ENCODE data around the gene PUS3.
A peak's percentile ranks its signal among the peaks of the same experiment; 100 is the strongest.

The PUS3 gene

GRCh38 chr11:125941267-125941618, 38.2 kb upstream of the PUS3 start:
- no peak for DNase-seq (ENCODE audit: low spot score)

- DNase-seq (ENCODE audit: low spot score) = no peak
Measured at GRCh38 chr11:125940145-125940544, 37.1 kb upstream of the PUS3 start.

- no peak for DNase-seq (ENCODE audit: low spot score)
Measured at GRCh38 chr11:125939081-125939521, 36.1 kb upstream of the PUS3 start.

GRCh38 chr11:125938418-125938817, 35.4 kb upstream of the PUS3 start:
- DNase-seq (ENCODE audit: low spot score) = no peak

GRCh38 chr11:125935618-125936199, 32.7 kb upstream of the PUS3 start:
- DNase-seq (ENCODE audit: low spot score) = no peak

- no peak for DNase-seq (ENCODE audit: low spot score)
Measured at GRCh38 chr11:125935056-125935455, 32.0 kb upstream of the PUS3 start.

- no peak for DNase-seq (ENCODE audit: low spot score)
Measured at GRCh38 chr11:125934473-125934872, 31.5 kb upstream of the PUS3 start.

GRCh38 chr11:125933030-125933813, 30.2 kb upstream of the PUS3 start:
- no peak for DNase-seq (ENCODE audit: low spot score)

GRCh38 chr11:125932301-125932700, 29.3 kb upstream of the PUS3 start:
- no peak for DNase-seq (ENCODE audit: low spot score)

GRCh38 chr11:125931668-125932067, 28.7 kb upstream of the PUS3 start:
- no peak for DNase-seq (ENCODE audit: low spot score)

GRCh38 chr11:125931116-125931515, 28.1 kb upstream of the PUS3 start:
- no peak for DNase-seq (ENCODE audit: low spot score)

- no peak for DNase-seq (ENCODE audit: low spot score)
Measured at GRCh38 chr11:125930076-125930450, 27.1 kb upstream of the PUS3 start.

GRCh38 chr11:125929445-125930075, 26.6 kb upstream of the PUS3 start:
- no peak for DNase-seq (ENCODE audit: low spot score)

GRCh38 chr11:125926682-125927081, 23.7 kb upstream of the PUS3 start:
- DNase-seq (ENCODE audit: low spot score) = no peak

- no peak for DNase-seq (ENCODE audit: low spot score)
Measured at GRCh38 chr11:125925804-125926203, 22.8 kb upstream of the PUS3 start.

GRCh38 chr11:125925247-125925740, 22.3 kb upstream of the PUS3 start:
- no peak for DNase-seq (ENCODE audit: low spot score)

- no peak for DNase-seq (ENCODE audit: low spot score)
Measured at GRCh38 chr11:125924384-125925007, 21.5 kb upstream of the PUS3 start.

- DNase-seq (ENCODE audit: low spot score) = no peak
Measured at GRCh38 chr11:125923633-125924032, 20.6 kb upstream of the PUS3 start.

- peak; percentile 46 for DNase-seq (ENCODE audit: low spot score)
Measured at GRCh38 chr11:125923012-125923579, 20.1 kb upstream of the PUS3 start.

GRCh38 chr11:125922156-125922555, 19.1 kb upstream of the PUS3 start:
- no peak for DNase-seq (ENCODE audit: low spot score)

GRCh38 chr11:125921042-125921441, 18.0 kb upstream of the PUS3 start:
- DNase-seq (ENCODE audit: low spot score) = no peak

GRCh38 chr11:125918140-125918840, 15.3 kb upstream of the PUS3 start:
- no peak for DNase-seq (ENCODE audit: low spot score)
